ENCODE data around the gene TYMP. TPM values are rescaled to one million over a fixed set of nuclear protein-coding genes. Genes with fewer than 3 reads are reported as not detected.

The TYMP gene
- total and polyA plus RNA-seq, 2 donors (not counting 1 experiment from before 2014, with no cell fraction given), result 43.6 to 45.1 TPM

GRCh38 chr22:50551160-50551752, 21.4 kb upstream of the TYMP start:
- Histone ChIP-seq H3K4me2 (replicated peaks; ENCODE audit: low read depth, low read length, poor library complexity, severe bottlenecking) (no peak overlapping the region), H3K36me3 (replicated peaks in 1 of 2; ENCODE audit: control extremely low read depth in 1 of 2, control insufficient read depth in 1 of 2, extremely low read depth in 1 of 2, insufficient read depth in 2 of 2, low read length in 1 of 2) (no peaks in the 10 kb centered on the region), H3K79me2 (ENCODE audit: control insufficient read depth, insufficient read depth, low read length) (peaks cover 23% of the 10 kb centered on the region), H2AFZ (ENCODE audit: insufficient read depth, low read depth, low read length, poor library complexity, severe bottlenecking) (no peak overlapping the region), H3K27me3 (replicated peaks in 1 of 4; ENCODE audit: control extremely low read depth in 1 of 4, control insufficient read depth in 3 of 4, insufficient read depth in 4 of 4, low read length in 3 of 4) (no peaks in the 10 kb centered on the region), H3K4me3 (ENCODE audit: control extremely low read depth in 1 of 5, extremely low read depth in 1 of 5, insufficient read depth in 1 of 5, low read depth in 2 of 5, low read length in 4 of 5) (no peak overlapping the region), H4K20me1 (ENCODE audit: control insufficient read depth, insufficient read depth, low read length, poor library complexity, severe bottlenecking) (no peaks in the 10 kb centered on the region), H3K27ac (ENCODE audit: low read length in 2 of 2) (no peak overlapping the region), H3K4me1 (ENCODE audit: control insufficient read depth in 2 of 2, insufficient read depth in 2 of 2, low read length in 2 of 2) (peaks cover 18 to 23% of the 10 kb centered on the region in 2 donors), H3K9ac (ENCODE audit: low read length) (no peak overlapping the region), H3K9me3 (ENCODE audit: control extremely low read depth in 1 of 3, control insufficient read depth in 2 of 3, insufficient read depth in 1 of 3, low read length in 2 of 3) (no peaks in the 10 kb centered on the region)
- intact Hi-C loops (cut with micrococcal nuclease), result no loop called here
- H3K27ac Mint-ChIP-seq, result no peak overlapping the region
- ChIA-PET CTCF (interaction anchor here (1.0 to 3.9 kb wide), 4 partner anchors 11 to 26 kb away, joined by 3 to 17 read pairs (median 4); partner anchors contain the start of genes SCO2 and SYCE3), POLR2A (interaction anchor here (0.6 to 0.8 kb wide), 3 partner anchors 10 to 16 kb away, joined by 3 read pairs; no protein-coding TSS in a partner anchor)
- peak overlapping the region; percentile 49 for H3K4me3 Mint-ChIP-seq
- TF ChIP-seq EZH2 (IDR thresholded peaks at IDR 0.05; ENCODE audit: borderline replicate concordance, insufficient read depth, low read depth, low read length, poor library complexity, severe bottlenecking) (no peak), CTCF (IDR thresholded peaks at IDR 0.05) (no peak)
- H3K27me3 Mint-ChIP-seq, result no peaks in the 10 kb centered on the region
- ATAC-seq (ENCODE audit: low read depth) (no peak), DNase-seq (no peak)
- H3K4me1 Mint-ChIP-seq, result peaks cover 18% of the 10 kb centered on the region
- 99% methylated on average over 8 of the region's 11 CpGs for WGBS (ENCODE audit: insufficient coverage)
- no peaks in the 10 kb centered on the region for H3K9me3 Mint-ChIP-seq (ENCODE audit: insufficient read depth)

GRCh38 chr22:50550395-50550794, 20.6 kb upstream of the TYMP start:
- Histone ChIP-seq H3K27me3 (replicated peaks in 1 of 4; ENCODE audit: control extremely low read depth in 1 of 4, control insufficient read depth in 3 of 4, insufficient read depth in 4 of 4, low read length in 3 of 4) (no peaks in the 10 kb centered on the region), H4K20me1 (ENCODE audit: control insufficient read depth, insufficient read depth, low read length, poor library complexity, severe bottlenecking) (no peaks in the 10 kb centered on the region), H3K9ac (ENCODE audit: low read length) (no peak overlapping the region), H3K27ac (ENCODE audit: low read length in 2 of 2) (no peak overlapping the region), H3K79me2 (ENCODE audit: control insufficient read depth, insufficient read depth, low read length) (peaks cover 23% of the 10 kb centered on the region), H3K36me3 (replicated peaks in 1 of 2; ENCODE audit: control extremely low read depth in 1 of 2, control insufficient read depth in 1 of 2, extremely low read depth in 1 of 2, insufficient read depth in 2 of 2, low read length in 1 of 2) (no peaks in the 10 kb centered on the region), H2AFZ (ENCODE audit: insufficient read depth, low read depth, low read length, poor library complexity, severe bottlenecking) (no peak overlapping the region), H3K4me2 (replicated peaks; ENCODE audit: low read depth, low read length, poor library complexity, severe bottlenecking) (no peak overlapping the region), H3K4me1 (ENCODE audit: control insufficient read depth in 2 of 2, insufficient read depth in 2 of 2, low read length in 2 of 2) (peaks cover 18 to 23% of the 10 kb centered on the region in 2 donors), H3K4me3 (ENCODE audit: control extremely low read depth in 1 of 5, extremely low read depth in 1 of 5, insufficient read depth in 1 of 5, low read depth in 2 of 5, low read length in 4 of 5) (no peak overlapping the region), H3K9me3 (ENCODE audit: control extremely low read depth in 1 of 3, control insufficient read depth in 2 of 3, insufficient read depth in 1 of 3, low read length in 2 of 3) (no peaks in the 10 kb centered on the region)
- Mint-ChIP-seq H3K9me3 (ENCODE audit: insufficient read depth) (no peaks in the 10 kb centered on the region), H3K27me3 (no peaks in the 10 kb centered on the region), H3K27ac (peak overlapping the region; percentile 46), H3K4me1 (peaks cover 20% of the 10 kb centered on the region), H3K4me3 (peak overlapping the region; percentile 69)
- ChIA-PET CTCF (interaction anchor here (1.0 to 3.9 kb wide), 4 partner anchors 10 to 25 kb away, joined by 3 to 19 read pairs (median 11); partner anchors contain the start of genes SCO2 and SYCE3), POLR2A (interaction anchor here (0.8 to 1.0 kb wide), 2 partner anchors 10 to 11 kb away, joined by 3 to 4 read pairs; no protein-coding TSS in a partner anchor)
- TF ChIP-seq EZH2 (IDR thresholded peaks at IDR 0.05; ENCODE audit: borderline replicate concordance, insufficient read depth, low read depth, low read length, poor library complexity, severe bottlenecking), result no peak
- no peak for TF ChIP-seq CTCF (IDR thresholded peaks at IDR 0.05)
- ATAC-seq (ENCODE audit: low read depth) (no peak), DNase-seq (no peak)
- 97% methylated on average over 8 of the region's 8 CpGs for WGBS (ENCODE audit: insufficient coverage)
- intact Hi-C loops (cut with micrococcal nuclease), result no loop called here

Data from B cell (primary cell).